NCI-H1417 (cell line): ENCODE measurements around the gene LPP.
"Not testable (repeated sequence)": the region's sequence is repeated elsewhere in the genome, so short reads cannot be mapped to it uniquely, and the experiment has no call there.

Source experiments
- DNase-seq, 3 experiments: peaks; one replicate each; lab custom pipeline; 2025; lab: John Stamatoyannopoulos, UW

LPP gene

GRCh38 chr3:188635258-188636042 lies 481.5 kb downstream of the LPP start:
- DNase-seq: no peak

- not testable (repeated sequence) for DNase-seq
Measured at GRCh38 chr3:188636292-188636691, 482.3 kb downstream of the LPP start.

- DNase-seq: peak in 1 of 3 experiments; percentile 28
Measured at GRCh38 chr3:188641076-188641475, 487.1 kb downstream of the LPP start.

GRCh38 chr3:188643736-188644135 lies 489.8 kb downstream of the LPP start:
- no peak for DNase-seq

- DNase-seq: peak; percentile 12 to 27 (median 13)
Measured at GRCh38 chr3:188646592-188646991, 492.6 kb downstream of the LPP start.

- DNase-seq: no peak
Measured at GRCh38 chr3:188647237-188647636, 493.3 kb downstream of the LPP start.

- no peak for DNase-seq
Measured at GRCh38 chr3:188649521-188649920, 495.6 kb downstream of the LPP start.

GRCh38 chr3:188656196-188656982 lies 502.4 kb downstream of the LPP start:
- no peak for DNase-seq

- no peak for DNase-seq
Measured at GRCh38 chr3:188658606-188659005, 504.6 kb downstream of the LPP start.

- no peak for DNase-seq
Measured at GRCh38 chr3:188659449-188660090, 505.6 kb downstream of the LPP start.

- no peak for DNase-seq
Measured at GRCh38 chr3:188660415-188660814, 506.5 kb downstream of the LPP start.

- DNase-seq: no peak
Measured at GRCh38 chr3:188661806-188662205, 507.8 kb downstream of the LPP start.

- DNase-seq: no peak
Measured at GRCh38 chr3:188662214-188662613, 508.3 kb downstream of the LPP start.

GRCh38 chr3:188662795-188663194 lies 508.8 kb downstream of the LPP start:
- DNase-seq: no peak

- DNase-seq: peak in 1 of 3 experiments; percentile 54
Measured at GRCh38 chr3:188663839-188664238, 509.9 kb downstream of the LPP start.

GRCh38 chr3:188664795-188665194 lies 510.8 kb downstream of the LPP start:
- peak in 1 of 3 experiments; percentile 10 for DNase-seq

- DNase-seq: no peak
Measured at GRCh38 chr3:188667926-188668325, 514.0 kb downstream of the LPP start.

GRCh38 chr3:188670446-188670845 lies 516.5 kb downstream of the LPP start:
- no peak for DNase-seq

- DNase-seq: no peak
Measured at GRCh38 chr3:188671971-188672370, 518.0 kb downstream of the LPP start.

GRCh38 chr3:188672840-188673239 lies 518.9 kb downstream of the LPP start:
- no peak for DNase-seq

- no peak for DNase-seq
Measured at GRCh38 chr3:188673646-188674186, 519.8 kb downstream of the LPP start.

GRCh38 chr3:188674595-188674994 lies 520.6 kb downstream of the LPP start:
- no peak for DNase-seq
